B cell (primary cell): Measurements from ENCODE around the gene ABHD12B.

ENCODE experiments used
- EZH2 ChIP-seq: IDR thresholded peaks from 2 replicates; pipeline ENCODE4 v1.6.1; 2012; ENCODE audit warnings: borderline replicate concordance, low read depth, mild to moderate bottlenecking, moderate library complexity, low read length; ENCODE audit not compliant: insufficient read depth, poor library complexity, severe bottlenecking
- TF ChIP-seq, protein P1 (sequence below): fragments of 200-600 bp; IDR thresholded peaks from one replicate; pipeline ENCODE4 v1.8.0; 2022; ENCODE audit warnings: antibody characterized with exemption, mild to moderate bottlenecking

DNA sequence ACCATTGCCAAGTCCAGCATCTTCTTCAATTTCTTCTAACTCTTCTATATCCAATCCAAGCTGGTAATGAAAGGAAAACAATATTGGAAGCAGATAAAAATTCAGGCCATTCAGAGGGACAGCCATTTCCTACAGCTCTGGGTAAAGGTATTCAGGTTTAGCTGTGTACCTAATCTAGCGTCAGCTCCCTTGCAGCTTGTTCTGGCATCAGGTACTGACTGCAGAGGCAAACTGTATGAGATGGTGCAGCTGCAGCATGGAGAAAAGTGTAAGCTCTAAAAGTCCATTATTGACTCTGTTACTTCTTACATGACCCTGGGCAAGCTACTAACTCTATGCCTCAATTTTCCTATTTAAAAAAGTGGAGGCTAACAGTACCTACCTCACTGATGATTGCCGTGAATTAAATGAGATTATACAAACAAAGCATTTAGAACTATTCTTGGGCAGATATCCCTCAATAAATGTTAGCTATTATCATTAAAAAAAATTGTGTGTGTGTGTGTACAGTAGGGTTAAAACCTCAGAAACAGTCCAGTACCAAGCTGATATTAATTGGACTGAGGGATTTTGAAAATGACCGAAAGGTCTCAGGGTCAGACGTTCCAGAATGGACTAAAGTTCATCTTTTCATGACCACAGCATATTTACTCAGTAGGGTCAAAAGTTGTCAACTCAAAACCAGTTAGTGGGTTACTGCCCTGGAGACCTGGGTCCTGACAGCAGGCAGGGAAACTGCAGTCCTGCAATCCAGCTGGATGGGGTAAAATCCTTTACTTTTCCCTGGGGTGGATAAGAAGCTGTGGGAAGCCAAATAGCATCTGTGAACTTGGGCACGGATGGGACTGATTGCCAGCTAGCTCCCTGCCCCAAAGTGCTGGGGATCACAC is 63.5 kb downstream of the ABHD12B start:
- TF ChIP-seq, protein P1, sequence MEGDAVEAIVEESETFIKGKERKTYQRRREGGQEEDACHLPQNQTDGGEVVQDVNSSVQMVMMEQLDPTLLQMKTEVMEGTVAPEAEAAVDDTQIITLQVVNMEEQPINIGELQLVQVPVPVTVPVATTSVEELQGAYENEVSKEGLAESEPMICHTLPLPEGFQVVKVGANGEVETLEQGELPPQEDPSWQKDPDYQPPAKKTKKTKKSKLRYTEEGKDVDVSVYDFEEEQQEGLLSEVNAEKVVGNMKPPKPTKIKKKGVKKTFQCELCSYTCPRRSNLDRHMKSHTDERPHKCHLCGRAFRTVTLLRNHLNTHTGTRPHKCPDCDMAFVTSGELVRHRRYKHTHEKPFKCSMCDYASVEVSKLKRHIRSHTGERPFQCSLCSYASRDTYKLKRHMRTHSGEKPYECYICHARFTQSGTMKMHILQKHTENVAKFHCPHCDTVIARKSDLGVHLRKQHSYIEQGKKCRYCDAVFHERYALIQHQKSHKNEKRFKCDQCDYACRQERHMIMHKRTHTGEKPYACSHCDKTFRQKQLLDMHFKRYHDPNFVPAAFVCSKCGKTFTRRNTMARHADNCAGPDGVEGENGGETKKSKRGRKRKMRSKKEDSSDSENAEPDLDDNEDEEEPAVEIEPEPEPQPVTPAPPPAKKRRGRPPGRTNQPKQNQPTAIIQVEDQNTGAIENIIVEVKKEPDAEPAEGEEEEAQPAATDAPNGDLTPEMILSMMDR = no peak
- TF ChIP-seq EZH2 = no peak
